Kidney (tissue), 14 donors: ENCODE results near the gene ATOSB. TPM values are rescaled to one million over a fixed set of nuclear protein-coding genes. Genes with fewer than 3 reads are reported as not detected.

Experiments used
- DNase-seq, 5 donors: peaks; one replicate each; pipeline ENCODE4 v3.0.0-alpha.2; 2013 to 2020
- FAIRE-seq: peaks from 2 replicates; lab custom pipeline; 2012; peaks lifted over from hg19 to GRCh38; lab: Jason Lieb, UNC
- H3K27ac ChIP-seq, 2 donors: one replicate each; pipeline ENCODE4 v1.7.0; 2013; ENCODE audit warnings: low read depth in 2 of 2, low read length in 2 of 2, inconsistent platforms in 1 of 2
- H3K27me3 ChIP-seq: one replicate; pipeline ENCODE4 v1.7.1; 2013; ENCODE audit warnings: low read length, inconsistent platforms; ENCODE audit not compliant: control insufficient read depth, insufficient read depth
- H3K36me3 ChIP-seq, 3 donors: one replicate each; pipeline versions ENCODE4 v1.7.0 to v1.7.1; 2013; ENCODE audit warnings: low read length in 3 of 3, control low read depth in 1 of 3, inconsistent platforms in 1 of 3; ENCODE audit not compliant: insufficient read depth in 3 of 3, control insufficient read depth in 2 of 3
- H3K4me1 ChIP-seq, 3 donors: one replicate each; pipeline versions ENCODE4 v1.7.0 to v1.7.1; 2013; ENCODE audit warnings: low read length in 3 of 3, inconsistent platforms in 1 of 3, low read depth in 1 of 3; ENCODE audit not compliant: control insufficient read depth in 2 of 3, insufficient read depth in 2 of 3
- H3K4me3 ChIP-seq, 3 donors: one replicate each; pipeline versions ENCODE4 v1.7.0 to v1.8.1; 2013; ENCODE audit warnings: low read length in 3 of 3, control low read depth in 1 of 3, inconsistent platforms in 1 of 3
- H3K9ac ChIP-seq, 3 donors: one replicate each; pipeline versions ENCODE4 v1.7.0 to v1.7.1; 2013; ENCODE audit warnings: low read length in 3 of 3, control low read depth in 1 of 3, inconsistent platforms in 1 of 3
- H3K9me3 ChIP-seq, 3 donors: one replicate each; pipeline versions ENCODE4 v1.7.0 to v1.7.1; 2013; ENCODE audit warnings: low read length in 3 of 3, control low read depth in 1 of 3, inconsistent platforms in 1 of 3; ENCODE audit not compliant: control insufficient read depth in 2 of 3, insufficient read depth in 1 of 3
- intact Hi-C: fragments of 100-400 bp; cut with DNase I; formaldehyde crosslinking; loops from one replicate; pipeline ENCODE4 v1.11.1; 2022
- polyA plus RNA-seq: library from polyadenylated mRNA; stranded (reverse); fragments of 350-450 nt; fragmentation: Illumina TruSeq; extraction: RNeasy Lipid Tissue Mini Kit (QIAGEN cat#74804); gene quantifications from one replicate; pipeline ENCODE4 v1.2.3, GENCODE V29; 2014; ENCODE audit warnings: low read depth, low replicate concordance; ENCODE audit not compliant: insufficient read depth
- total RNA-seq: library from RNA; stranded (reverse); fragmentation: NEBNext Ultra II Directional; extraction: Animal tissue kit (Norgen Biotek cat#: 25700); gene quantifications from one replicate; pipeline ENCODE4 v1.2.1, GENCODE V29; 2021
- TF ChIP-seq, protein P1 (sequence below): IDR thresholded peaks from 3 replicates; pipeline ENCODE4 v1.5.1; 2012; ENCODE audit warnings: mild to moderate bottlenecking, moderate library complexity, borderline replicate concordance; ENCODE audit not compliant: insufficient read depth; ENCODE audit errors: extremely low read depth
- donor health status: control.
- donor health status: control.
- donor health status: control.
- donor health status: control.
- donor health status: control.
- donor health status: DM: yes; HTN: yes; CAD: no.
- donor health status: Normal renal cell carcinoma (clear cell type).

Gene ATOSB
- total and polyA plus RNA-seq, 2 donors from 2014 or later: 18.6 to 19.5 TPM

DNA sequence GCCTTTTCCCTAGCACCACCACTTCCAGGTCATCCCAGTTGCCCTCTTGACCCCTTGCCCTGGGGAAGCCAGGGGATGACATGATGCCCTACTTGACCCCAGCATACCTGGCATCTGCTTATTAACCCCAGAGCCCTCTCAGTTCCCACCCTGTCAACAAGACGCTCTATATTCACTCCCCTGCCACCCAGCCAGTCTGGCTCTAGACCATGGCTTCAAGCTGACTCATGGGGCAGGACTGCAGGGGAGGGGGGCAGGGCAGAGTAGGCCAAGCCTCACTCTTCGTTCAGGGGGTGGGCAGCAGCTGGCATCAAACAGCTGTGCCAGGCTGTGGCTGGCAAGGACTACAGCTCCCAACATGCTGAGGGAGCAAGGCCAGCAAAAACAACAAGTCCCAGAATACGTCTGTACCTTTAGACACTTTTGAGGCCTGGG, 5.3 kb downstream of the ATOSB start:
- H3K36me3 ChIP-seq: peaks cover 0 to 16% (median 12%) of the 10 kb centered on the region in 3 donors
- peaks cover 2 to 39% (median 35%) of the 10 kb centered on the region in 3 donors for H3K4me1 ChIP-seq
- peak overlapping the region in 2 of 3 donors; percentile 73 to 85 for H3K4me3 ChIP-seq
- H3K27me3 ChIP-seq: no peaks in the 10 kb centered on the region
- intact Hi-C loops: no loop called here
- H3K9me3 ChIP-seq: no peaks in the 10 kb centered on the region
- H3K27ac ChIP-seq: peak overlapping the region in 1 of 2 donors; percentile 13
- FAIRE-seq (no peak), DNase-seq (peak in 2 of 5 donors; percentile 66 to 80)
- peak overlapping the region in 2 of 3 donors; percentile 64 to 96 for H3K9ac ChIP-seq
- TF ChIP-seq, protein P1, sequence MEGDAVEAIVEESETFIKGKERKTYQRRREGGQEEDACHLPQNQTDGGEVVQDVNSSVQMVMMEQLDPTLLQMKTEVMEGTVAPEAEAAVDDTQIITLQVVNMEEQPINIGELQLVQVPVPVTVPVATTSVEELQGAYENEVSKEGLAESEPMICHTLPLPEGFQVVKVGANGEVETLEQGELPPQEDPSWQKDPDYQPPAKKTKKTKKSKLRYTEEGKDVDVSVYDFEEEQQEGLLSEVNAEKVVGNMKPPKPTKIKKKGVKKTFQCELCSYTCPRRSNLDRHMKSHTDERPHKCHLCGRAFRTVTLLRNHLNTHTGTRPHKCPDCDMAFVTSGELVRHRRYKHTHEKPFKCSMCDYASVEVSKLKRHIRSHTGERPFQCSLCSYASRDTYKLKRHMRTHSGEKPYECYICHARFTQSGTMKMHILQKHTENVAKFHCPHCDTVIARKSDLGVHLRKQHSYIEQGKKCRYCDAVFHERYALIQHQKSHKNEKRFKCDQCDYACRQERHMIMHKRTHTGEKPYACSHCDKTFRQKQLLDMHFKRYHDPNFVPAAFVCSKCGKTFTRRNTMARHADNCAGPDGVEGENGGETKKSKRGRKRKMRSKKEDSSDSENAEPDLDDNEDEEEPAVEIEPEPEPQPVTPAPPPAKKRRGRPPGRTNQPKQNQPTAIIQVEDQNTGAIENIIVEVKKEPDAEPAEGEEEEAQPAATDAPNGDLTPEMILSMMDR: no peak

DNA sequence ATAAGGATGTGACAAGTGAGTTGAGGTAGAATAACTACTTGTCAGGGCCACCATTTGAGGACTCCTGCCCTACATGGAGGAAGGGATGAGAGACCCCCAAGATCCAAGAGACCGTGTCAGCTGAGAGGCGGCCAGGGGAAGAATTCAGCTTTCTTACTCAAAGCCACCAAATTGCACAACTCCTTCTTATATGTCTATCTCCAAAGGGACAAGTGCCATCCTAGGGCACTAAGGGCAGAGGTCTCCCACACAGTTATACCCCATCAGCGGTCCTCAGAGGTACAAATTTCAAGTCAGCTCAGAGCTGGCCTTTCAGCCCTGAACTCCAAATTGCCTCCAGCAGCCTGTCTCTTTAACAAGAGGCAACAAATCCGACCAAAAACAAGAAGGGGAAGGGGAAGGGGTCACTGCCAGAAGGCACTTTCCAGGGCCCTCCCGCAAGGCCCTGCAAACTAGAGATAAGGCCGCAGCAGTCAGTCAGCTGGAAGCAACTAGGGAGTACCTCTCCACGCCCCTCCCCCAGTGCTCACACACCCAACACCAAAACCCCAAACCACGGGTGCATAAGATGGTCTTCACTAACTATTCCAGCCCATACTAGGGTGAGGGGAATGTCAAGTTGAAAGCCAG, 6.6 kb downstream of the ATOSB start:
- no peak overlapping the region for H3K4me3 ChIP-seq
- H3K27me3 ChIP-seq: no peaks in the 10 kb centered on the region

DNA sequence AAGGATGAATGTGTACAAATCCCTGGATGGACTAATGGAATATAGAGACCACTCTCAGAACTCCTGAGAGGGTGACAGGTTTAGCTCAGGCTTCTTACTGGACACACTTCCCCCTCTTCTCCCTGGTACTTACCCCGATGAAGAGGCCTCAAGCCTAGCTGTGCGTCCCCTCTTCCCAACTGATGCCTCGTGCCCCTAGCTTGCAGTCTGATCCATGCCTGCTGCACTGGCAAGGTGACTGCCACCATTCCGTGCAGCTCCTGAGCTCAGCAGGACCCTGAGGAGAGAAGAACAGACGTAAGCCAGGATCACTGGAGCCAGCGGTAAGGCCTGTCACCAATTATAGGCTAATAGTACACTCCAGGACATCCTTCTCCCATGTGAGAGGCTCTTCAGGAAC, 7.2 kb downstream of the ATOSB start:
- Histone ChIP-seq H3K36me3 (peaks cover 2 to 23% (median 17%) of the 10 kb centered on the region in 3 donors), H3K4me3 (no peak overlapping the region), H3K9ac (no peak overlapping the region), H3K4me1 (peaks cover 5 to 28% (median 22%) of the 10 kb centered on the region in 3 donors), H3K9me3 (no peaks in the 10 kb centered on the region), H3K27me3 (no peaks in the 10 kb centered on the region), H3K27ac (no peak overlapping the region)
- DNase-seq: no peak
- FAIRE-seq: no peak
- intact Hi-C loops: no loop called here
- TF ChIP-seq, protein P1: no peak

More for the DNA sequence above, 6.6 kb downstream of the ATOSB start:
- FAIRE-seq (no peak), DNase-seq (no peak)
- peaks cover 2 to 23% (median 17%) of the 10 kb centered on the region in 3 donors for H3K36me3 ChIP-seq
- H3K27ac ChIP-seq: no peak overlapping the region
- intact Hi-C loops: no loop called here
- TF ChIP-seq, protein P1: no peak
- no peak overlapping the region for H3K9ac ChIP-seq
- peaks cover 2 to 29% (median 23%) of the 10 kb centered on the region in 3 donors for H3K4me1 ChIP-seq
- no peaks in the 10 kb centered on the region for H3K9me3 ChIP-seq
